Stimulated activated CD4-positive, alpha-beta T cell treated with anti-CD3 and anti-CD28 coated beads, Interleukin-2, amount 100 ng/mL, for 24 hours (primary cell): Measurements from ENCODE around the gene VAMP1.
A peak's percentile ranks its signal among the peaks of the same experiment; 100 is the strongest.
"Not testable (repeated sequence)": the region's sequence is repeated elsewhere in the genome, so short reads cannot be mapped to it uniquely, and the experiment has no call there.

Source experiments
- DNase-seq, 2 donors: peaks; one replicate each; pipeline ENCODE4 v3.0.0-alpha.2; 2020

Gene VAMP1

GRCh38 chr12:6470375-6471163 is at the start of gene VAMP1:
Gene VAMP1 (minus strand): TSS chr12:6470677. CDS start chr12:6470531, 146 bp downstream.
- peak; percentile 98 to 99 for DNase-seq

GRCh38 chr12:6520186-6520585 is 49.7 kb upstream of the VAMP1 start:
- DNase-seq = no peak

GRCh38 chr12:6508087-6508486 is 37.6 kb upstream of the VAMP1 start:
- DNase-seq = no peak

GRCh38 chr12:6507102-6507998 is 36.9 kb upstream of the VAMP1 start:
- no peak for DNase-seq

GRCh38 chr12:6500466-6500865 is 30.0 kb upstream of the VAMP1 start:
- no peak for DNase-seq

GRCh38 chr12:6497291-6497690 is 26.8 kb upstream of the VAMP1 start:
- not testable (repeated sequence) for DNase-seq

GRCh38 chr12:6494968-6495367 is 24.5 kb upstream of the VAMP1 start:
- DNase-seq = no peak

GRCh38 chr12:6494258-6494743 is 23.8 kb upstream of the VAMP1 start:
- no peak for DNase-seq

GRCh38 chr12:6493497-6494257 is 23.2 kb upstream of the VAMP1 start, which contains the start of gene NCAPD2:
Gene NCAPD2 (plus strand): TSS chr12:6494102. CDS start chr12:6495099, 997 bp downstream.
- DNase-seq = peak; percentile 94

- peak; percentile 99 for DNase-seq
Measured at GRCh38 chr12:6492838-6493496, 22.5 kb upstream of the VAMP1 start, which contains the start of gene MRPL51. Gene MRPL51 (minus strand): TSS chr12:6493262. CDS start chr12:6493136, 126 bp downstream.

GRCh38 chr12:6490673-6491072 is 20.2 kb upstream of the VAMP1 start:
- DNase-seq = not testable (repeated sequence)

GRCh38 chr12:6489449-6489848 is 19.0 kb upstream of the VAMP1 start:
- DNase-seq = no peak

GRCh38 chr12:6488240-6488639 is 17.8 kb upstream of the VAMP1 start:
- no peak for DNase-seq

- DNase-seq = no peak
Measured at GRCh38 chr12:6478416-6478815, 7.9 kb upstream of the VAMP1 start.

GRCh38 chr12:6477601-6478377 is 7.3 kb upstream of the VAMP1 start:
- not testable (repeated sequence) for DNase-seq

GRCh38 chr12:6476489-6476888 is 6.0 kb upstream of the VAMP1 start:
- no peak for DNase-seq

GRCh38 chr12:6475233-6475975 is 4.9 kb upstream of the VAMP1 start:
- not testable (repeated sequence) for DNase-seq

- no peak for DNase-seq
Measured at GRCh38 chr12:6472491-6472890, 2.0 kb upstream of the VAMP1 start.

- DNase-seq = no peak
Measured at GRCh38 chr12:6471989-6472360, 1.5 kb upstream of the VAMP1 start.

GRCh38 chr12:6469609-6470374 is 685 bp downstream of the VAMP1 start:
- no peak for DNase-seq
